GM12891 (cell line): ENCODE measurements around the gene KLHL25.

Experiments
- DNase-seq: peaks from one replicate; pipeline ENCODE4 v3.0.0; 2011; ENCODE audit warnings: low spot score; ENCODE audit not compliant: insufficient read length
- FAIRE-seq: peaks from 2 replicates; lab custom pipeline; 2011; peaks lifted over from hg19 to GRCh38; lab: Jason Lieb, UNC
- PAX5 ChIP-seq: IDR thresholded peaks from 2 replicates; pipeline ENCODE4 v1.6.1; 2011; ENCODE audit warnings: low read length, moderate library complexity, mild to moderate bottlenecking; ENCODE audit not compliant: insufficient read depth, severe bottlenecking
- POLR2A ChIP-seq: IDR thresholded peaks from 2 replicates; pipeline ENCODE4 v1.6.1; 2011; ENCODE audit warnings: low read depth, low read length, control low read depth
- POLR2AphosphoS5 ChIP-seq: IDR thresholded peaks from 2 replicates; pipeline ENCODE4 v1.6.1; 2011; ENCODE audit warnings: low read depth, low read length, control low read depth
- POU2F2 ChIP-seq: IDR thresholded peaks from 2 replicates; pipeline ENCODE4 v1.6.1; 2011; ENCODE audit warnings: low read depth, mild to moderate bottlenecking, control low read depth, low read length, moderate library complexity
- SPI1 ChIP-seq: IDR thresholded peaks from 2 replicates; pipeline ENCODE4 v1.6.1; 2011; ENCODE audit warnings: low read depth, low read length, control low read depth
- TAF1 ChIP-seq: IDR thresholded peaks from 2 replicates; pipeline ENCODE4 v1.6.1; 2011; ENCODE audit warnings: low read depth, low read length, control low read depth

KLHL25 gene

GRCh38 chr15:85777250-85778106 lies 17.2 kb downstream of the KLHL25 start:
- DNase-seq = no peak
- no peak for FAIRE-seq
- TF ChIP-seq POLR2A = no peak
- TF ChIP-seq POLR2AphosphoS5 = no peak
- TF ChIP-seq SPI1 = no peak
- TF ChIP-seq TAF1 = no peak
- TF ChIP-seq POU2F2 = no peak
- TF ChIP-seq PAX5 = no peak

- no peak for TF ChIP-seq SPI1
- no peak for TF ChIP-seq POLR2AphosphoS5
- TF ChIP-seq TAF1 = no peak
- TF ChIP-seq PAX5 = no peak
- TF ChIP-seq POLR2A = no peak
- no peak for TF ChIP-seq POU2F2
- DNase-seq (no peak), FAIRE-seq (no peak)
These were observed 20.8 kb downstream of the KLHL25 start for GRCh38 chr15:85773970-85774369.

GRCh38 chr15:85773249-85773648 lies 21.5 kb downstream of the KLHL25 start:
- TF ChIP-seq PAX5 (no peak), POLR2A (no peak), TAF1 (no peak), SPI1 (no peak), POU2F2 (no peak), POLR2AphosphoS5 (no peak)
- FAIRE-seq = no peak
- DNase-seq = no peak

GRCh38 chr15:85772668-85773067 lies 22.1 kb downstream of the KLHL25 start:
- FAIRE-seq = no peak
- no peak for TF ChIP-seq SPI1
- TF ChIP-seq TAF1 = no peak
- DNase-seq = no peak

- DNase-seq (no peak), FAIRE-seq (no peak)
- TF ChIP-seq TAF1 (no peak), POU2F2 (no peak), POLR2A (no peak), POLR2AphosphoS5 (no peak), PAX5 (no peak), SPI1 (no peak)
These were observed 22.8 kb downstream of the KLHL25 start for GRCh38 chr15:85771781-85772445.

GRCh38 chr15:85771271-85771670 lies 23.5 kb downstream of the KLHL25 start:
- FAIRE-seq = no peak
- no peak for DNase-seq
- TF ChIP-seq PAX5 (no peak), POLR2A (no peak), TAF1 (no peak), POU2F2 (no peak), POLR2AphosphoS5 (no peak), SPI1 (no peak)

GRCh38 chr15:85770096-85771041 lies 24.4 kb downstream of the KLHL25 start:
- no peak for DNase-seq
- TF ChIP-seq PAX5 = no peak
- no peak for TF ChIP-seq SPI1
- no peak for TF ChIP-seq POLR2A
- TF ChIP-seq TAF1 = no peak
- no peak for TF ChIP-seq POU2F2
- TF ChIP-seq POLR2AphosphoS5 = no peak
- no peak for FAIRE-seq

- FAIRE-seq = no peak
- no peak for TF ChIP-seq TAF1
- no peak for TF ChIP-seq POLR2A
- TF ChIP-seq POLR2AphosphoS5 = no peak
- TF ChIP-seq PAX5 = no peak
- no peak for TF ChIP-seq SPI1
- TF ChIP-seq POU2F2 = no peak
- no peak for DNase-seq
These were observed 25.4 kb downstream of the KLHL25 start for GRCh38 chr15:85769182-85769900.
